Measurements from ENCODE around the gene TET1. TPM values are rescaled to one million over a fixed set of nuclear protein-coding genes. Genes with fewer than 3 reads are reported as not detected.

The TET1 gene
- total and polyA plus RNA-seq, 2 of the 13 experiments (the other 11 are each of a cell fraction or from before 2014, with no cell fraction given) = 6.9 to 7.3 TPM

DNA sequence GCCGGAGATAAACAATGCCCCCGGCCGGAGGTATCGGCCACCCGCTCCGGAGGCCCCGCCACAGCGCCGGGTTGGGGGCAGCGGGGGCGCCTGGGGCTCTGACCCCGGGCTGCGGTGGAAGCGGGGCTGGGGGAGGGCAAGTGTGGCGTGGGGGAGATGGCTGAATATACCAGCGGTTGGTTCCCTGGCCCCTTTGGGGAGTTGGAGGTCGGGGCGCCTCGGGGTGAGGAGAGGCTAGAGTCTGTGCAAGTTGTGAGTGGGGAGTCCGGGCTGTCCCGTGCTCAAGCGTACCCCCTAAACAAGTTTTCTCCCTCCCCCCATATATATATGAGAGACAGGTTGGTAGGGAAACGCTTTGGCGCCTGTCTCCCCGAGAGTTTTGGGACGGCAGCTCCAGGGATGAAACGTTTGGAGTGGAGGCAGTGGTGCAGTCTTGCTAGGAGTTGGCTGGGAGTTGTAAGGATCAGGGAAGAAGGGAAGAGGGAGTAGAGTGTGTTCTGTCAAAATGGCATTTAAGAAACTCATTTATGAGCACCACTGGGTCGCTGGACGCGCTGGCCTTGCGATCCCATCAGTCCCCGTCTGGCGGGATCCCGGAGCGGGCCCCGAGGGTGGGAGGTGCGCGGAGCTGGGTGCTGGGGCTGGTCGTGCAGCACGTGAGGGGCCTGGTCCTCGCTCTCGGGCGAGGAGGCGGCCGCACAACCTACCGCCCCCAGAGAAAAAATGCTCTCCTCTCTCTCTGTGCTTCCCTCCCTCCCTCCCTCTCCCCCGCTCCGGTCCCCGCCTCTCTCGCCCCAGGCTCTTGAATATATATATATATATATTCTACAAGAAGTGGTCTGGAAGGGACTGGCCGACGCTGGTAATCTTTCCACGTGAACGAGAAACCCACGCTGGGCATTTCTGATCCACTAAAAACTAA lies 1.1 kb downstream of the TET1 start (continued):
- 0 out of 2 replicates have a peak, but pooled peaks have one; percentile 4 for TF ChIP-seq SP4 (CRISPR knock-in tag; IDR thresholded peaks at IDR 0.05)
- TF ChIP-seq SNAI1 (CRISPR knock-in tag; IDR thresholded peaks at IDR 0.05; ENCODE audit: borderline replicate concordance) = peak; percentile 33; the same call in 1 of the 2 replicates
- TF ChIP-seq, protein P1, sequence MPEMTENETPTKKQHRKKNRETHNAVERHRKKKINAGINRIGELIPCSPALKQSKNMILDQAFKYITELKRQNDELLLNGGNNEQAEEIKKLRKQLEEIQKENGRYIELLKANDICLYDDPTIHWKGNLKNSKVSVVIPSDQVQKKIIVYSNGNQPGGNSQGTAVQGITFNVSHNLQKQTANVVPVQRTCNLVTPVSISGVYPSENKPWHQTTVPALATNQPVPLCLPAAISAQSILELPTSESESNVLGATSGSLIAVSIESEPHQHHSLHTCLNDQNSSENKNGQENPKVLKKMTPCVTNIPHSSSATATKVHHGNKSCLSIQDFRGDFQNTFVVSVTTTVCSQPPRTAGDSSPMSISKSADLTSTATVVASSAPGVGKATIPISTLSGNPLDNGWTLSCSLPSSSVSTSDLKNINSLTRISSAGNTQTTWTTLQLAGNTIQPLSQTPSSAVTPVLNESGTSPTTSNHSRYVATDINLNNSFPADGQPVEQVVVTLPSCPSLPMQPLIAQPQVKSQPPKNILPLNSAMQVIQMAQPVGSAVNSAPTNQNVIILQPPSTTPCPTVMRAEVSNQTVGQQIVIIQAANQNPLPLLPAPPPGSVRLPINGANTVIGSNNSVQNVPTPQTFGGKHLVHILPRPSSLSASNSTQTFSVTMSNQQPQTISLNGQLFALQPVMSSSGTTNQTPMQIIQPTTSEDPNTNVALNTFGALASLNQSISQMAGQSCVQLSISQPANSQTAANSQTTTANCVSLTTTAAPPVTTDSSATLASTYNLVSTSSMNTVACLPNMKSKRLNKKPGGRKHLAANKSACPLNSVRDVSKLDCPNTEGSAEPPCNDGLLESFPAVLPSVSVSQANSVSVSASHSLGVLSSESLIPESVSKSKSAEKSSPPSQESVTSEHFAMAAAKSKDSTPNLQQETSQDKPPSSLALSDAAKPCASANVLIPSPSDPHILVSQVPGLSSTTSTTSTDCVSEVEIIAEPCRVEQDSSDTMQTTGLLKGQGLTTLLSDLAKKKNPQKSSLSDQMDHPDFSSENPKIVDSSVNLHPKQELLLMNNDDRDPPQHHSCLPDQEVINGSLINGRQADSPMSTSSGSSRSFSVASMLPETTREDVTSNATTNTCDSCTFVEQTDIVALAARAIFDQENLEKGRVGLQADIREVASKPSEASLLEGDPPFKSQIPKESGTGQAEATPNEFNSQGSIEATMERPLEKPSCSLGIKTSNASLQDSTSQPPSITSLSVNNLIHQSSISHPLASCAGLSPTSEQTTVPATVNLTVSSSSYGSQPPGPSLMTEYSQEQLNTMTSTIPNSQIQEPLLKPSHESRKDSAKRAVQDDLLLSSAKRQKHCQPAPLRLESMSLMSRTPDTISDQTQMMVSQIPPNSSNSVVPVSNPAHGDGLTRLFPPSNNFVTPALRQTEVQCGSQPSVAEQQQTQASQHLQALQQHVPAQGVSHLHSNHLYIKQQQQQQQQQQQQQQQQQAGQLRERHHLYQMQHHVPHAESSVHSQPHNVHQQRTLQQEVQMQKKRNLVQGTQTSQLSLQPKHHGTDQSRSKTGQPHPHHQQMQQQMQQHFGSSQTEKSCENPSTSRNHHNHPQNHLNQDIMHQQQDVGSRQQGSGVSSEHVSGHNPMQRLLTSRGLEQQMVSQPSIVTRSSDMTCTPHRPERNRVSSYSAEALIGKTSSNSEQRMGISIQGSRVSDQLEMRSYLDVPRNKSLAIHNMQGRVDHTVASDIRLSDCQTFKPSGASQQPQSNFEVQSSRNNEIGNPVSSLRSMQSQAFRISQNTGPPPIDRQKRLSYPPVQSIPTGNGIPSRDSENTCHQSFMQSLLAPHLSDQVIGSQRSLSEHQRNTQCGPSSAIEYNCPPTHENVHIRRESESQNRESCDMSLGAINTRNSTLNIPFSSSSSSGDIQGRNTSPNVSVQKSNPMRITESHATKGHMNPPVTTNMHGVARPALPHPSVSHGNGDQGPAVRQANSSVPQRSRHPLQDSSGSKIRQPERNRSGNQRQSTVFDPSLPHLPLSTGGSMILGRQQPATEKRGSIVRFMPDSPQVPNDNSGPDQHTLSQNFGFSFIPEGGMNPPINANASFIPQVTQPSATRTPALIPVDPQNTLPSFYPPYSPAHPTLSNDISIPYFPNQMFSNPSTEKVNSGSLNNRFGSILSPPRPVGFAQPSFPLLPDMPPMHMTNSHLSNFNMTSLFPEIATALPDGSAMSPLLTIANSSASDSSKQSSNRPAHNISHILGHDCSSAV (CRISPR knock-in tag; IDR thresholded peaks at IDR 0.05; ENCODE audit: borderline replicate concordance) = no peak
- TF ChIP-seq ZNF777 (CRISPR knock-in tag; IDR thresholded peaks at IDR 0.05) = peak; percentile 12; the same call in 1 of the 2 replicates

Data from HepG2 (cell line).